HG03460 (cell line): Measurements from ENCODE around the gene BRWD1.

Source experiments
- ATAC-seq: cut with Tn5 transposase; IDR thresholded peaks from one replicate; pipeline ENCODE4 v1.9.1; 2021; ENCODE audit not compliant: unreplicated experiment

Gene BRWD1

GRCh38 chr21:39204134-39204533 lies 109.3 kb downstream of the BRWD1 start:
- ATAC-seq, result no peak

GRCh38 chr21:39198800-39199199 lies 114.6 kb downstream of the BRWD1 start:
- no peak for ATAC-seq

GRCh38 chr21:39197448-39198233 lies 115.8 kb downstream of the BRWD1 start:
- ATAC-seq, result no peak

- no peak for ATAC-seq
Observed at GRCh38 chr21:39196838-39197237, 116.6 kb downstream of the BRWD1 start.

GRCh38 chr21:39196310-39196709 lies 117.1 kb downstream of the BRWD1 start:
- no peak for ATAC-seq

DNA sequence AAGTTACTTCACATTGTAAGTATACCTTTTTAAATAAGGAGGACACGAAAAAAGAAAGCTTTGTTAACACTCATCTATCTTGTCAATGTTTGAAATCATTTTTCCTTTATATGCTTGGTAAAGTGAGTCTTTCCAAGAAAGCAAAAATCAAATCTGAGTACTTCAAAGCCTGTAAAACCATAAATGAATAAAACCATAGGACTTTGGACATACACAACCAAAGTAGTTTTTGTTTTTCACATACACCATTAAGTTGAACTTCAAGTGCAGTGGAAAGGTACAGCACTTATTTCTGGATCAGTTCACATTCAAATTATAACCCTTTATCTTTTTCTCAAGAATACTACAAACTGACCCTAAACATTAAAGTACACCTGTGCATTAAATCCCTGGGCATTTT lies 120.1 kb downstream of the BRWD1 start:
- ATAC-seq, result no peak

DNA sequence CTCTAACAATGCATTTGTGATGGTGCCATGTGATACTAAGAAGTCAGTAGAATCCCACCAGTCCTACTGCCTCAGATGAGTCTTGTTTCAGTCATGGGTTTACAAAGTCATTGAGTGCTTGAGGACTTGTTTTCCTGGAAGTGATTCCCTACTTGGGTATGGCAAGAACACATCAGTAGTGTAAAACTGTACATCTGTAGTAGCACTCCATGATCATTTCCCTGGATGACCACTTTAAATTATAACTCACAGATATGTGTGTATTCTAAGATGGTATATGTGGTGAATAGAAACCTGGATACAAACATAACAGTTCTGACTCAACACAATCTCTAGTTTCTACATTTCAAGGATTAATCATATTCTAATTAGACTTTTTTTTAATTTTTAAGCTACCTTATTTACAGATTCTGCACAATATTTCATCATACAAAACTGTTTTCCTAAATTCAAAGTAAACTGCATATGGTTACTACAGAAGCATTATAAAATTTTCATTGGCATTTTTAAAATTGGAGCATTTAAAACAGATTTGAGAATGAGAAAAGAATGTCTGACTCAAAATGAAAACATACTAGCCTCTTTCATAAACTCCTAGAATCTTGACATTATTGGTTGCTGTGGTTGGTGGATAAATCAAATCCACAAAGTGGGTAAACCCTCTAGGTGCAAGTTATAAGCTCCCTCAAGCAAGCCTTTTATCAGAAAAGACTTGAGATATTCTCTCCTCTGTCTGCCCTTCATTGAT lies 123.4 kb downstream of the BRWD1 start:
- ATAC-seq, result no peak

DNA sequence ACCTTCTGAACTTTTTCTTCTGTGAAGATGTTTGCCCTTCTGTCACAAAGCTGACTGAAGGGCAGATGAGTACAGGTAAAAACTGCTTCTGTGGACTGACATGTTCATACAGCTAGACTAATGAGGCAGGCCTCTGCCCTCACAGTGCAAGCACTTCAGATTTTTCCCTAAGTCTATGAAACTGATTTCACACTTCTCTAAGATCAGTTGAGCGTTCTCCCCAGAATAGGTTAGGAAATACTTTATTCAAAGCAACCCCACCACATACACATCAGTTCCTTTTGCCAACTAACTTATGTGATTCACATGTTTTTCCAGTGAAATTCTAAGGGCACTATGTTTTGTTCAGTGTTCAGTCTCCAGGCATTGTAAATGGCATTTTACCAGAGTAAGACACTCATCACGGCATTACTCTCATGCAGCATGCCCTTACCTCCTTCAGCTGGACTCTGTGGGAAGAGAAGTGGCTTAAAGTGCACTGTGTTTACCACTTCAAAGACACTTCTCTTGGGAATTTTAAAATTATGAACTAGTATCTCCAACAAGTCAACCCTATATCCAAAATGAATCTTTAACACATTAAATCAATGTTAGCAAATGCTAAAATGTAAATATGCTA lies 124.8 kb downstream of the BRWD1 start:
- no peak for ATAC-seq

DNA sequence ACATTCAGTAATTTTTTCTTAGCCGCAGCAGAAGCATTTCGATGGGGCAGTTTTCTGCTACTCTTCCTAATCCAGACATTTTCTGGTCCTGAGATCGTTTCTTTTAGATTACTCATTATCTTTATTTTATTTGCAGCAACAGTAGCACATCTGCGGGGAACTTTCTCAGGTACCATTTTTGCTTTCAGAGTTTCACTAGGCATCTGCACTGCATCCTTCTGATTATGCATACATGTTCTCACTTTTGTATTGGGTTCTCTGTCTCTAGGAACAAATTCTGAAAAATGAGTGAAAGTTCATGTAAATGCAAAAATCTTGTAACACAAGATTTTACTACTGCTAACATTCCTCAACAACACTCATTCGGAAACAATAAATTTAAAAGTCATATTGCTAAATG lies 126.3 kb downstream of the BRWD1 start:
- no peak for ATAC-seq

- no peak for ATAC-seq
Observed at GRCh38 chr21:39186676-39187075, 126.8 kb downstream of the BRWD1 start.

DNA sequence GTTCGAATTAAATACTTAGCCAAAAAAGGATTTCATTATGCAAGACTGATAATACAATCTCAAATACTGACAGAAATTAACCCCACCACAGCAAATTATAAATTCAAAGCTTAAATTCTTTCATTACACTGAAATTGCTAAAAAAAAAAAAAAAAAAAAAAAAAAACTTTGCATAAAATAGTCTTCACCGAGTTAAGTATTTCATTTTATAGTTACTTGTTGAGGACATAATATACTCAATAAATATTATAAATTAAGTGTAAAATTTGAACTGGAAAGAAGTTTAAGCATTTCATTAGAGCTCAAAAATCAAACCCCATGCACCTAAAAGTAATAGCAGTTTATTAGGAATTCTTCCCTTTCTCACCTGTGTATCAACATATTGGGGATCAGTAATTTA lies 128.3 kb downstream of the BRWD1 start:
- ATAC-seq, result no peak

- ATAC-seq, result no peak
Observed at GRCh38 chr21:39184050-39184980, 129.1 kb downstream of the BRWD1 start.

DNA sequence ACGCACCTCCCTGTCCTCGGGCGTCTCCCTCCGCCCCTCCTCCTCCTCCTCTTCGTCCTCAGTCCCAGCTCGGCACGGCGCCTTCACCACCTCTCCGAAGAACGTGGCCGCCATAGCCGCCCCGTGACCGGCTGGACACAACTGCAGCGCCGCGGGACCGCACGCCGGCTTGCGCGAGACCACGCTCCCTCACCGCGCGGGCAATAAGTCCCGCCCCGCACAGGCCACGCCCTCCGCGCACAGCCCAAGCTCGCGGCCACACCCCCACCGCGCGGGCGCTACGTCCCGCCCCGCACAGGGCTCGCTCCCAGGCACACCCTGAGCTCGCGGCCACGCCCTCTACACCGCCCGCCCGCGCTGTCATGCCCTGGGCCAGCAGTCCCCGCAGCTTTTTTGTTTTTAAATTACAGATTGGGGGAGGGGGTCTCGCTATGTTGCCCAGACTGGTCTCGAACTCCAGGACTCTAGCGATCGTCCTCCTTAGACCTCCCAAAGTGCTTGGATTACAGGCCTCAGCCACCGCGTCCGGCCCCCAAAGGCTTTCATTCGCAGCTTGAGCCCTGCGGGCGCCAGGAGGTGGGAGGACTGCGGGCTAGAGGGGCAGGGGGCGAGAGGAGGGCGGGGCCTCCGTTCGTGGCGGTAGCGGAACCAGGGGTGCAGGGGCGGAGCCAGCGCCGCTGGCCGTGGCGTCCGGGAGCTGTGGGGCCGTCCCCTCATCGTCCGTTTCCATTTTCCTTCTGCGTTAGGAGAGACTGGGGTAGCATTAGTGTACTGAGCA lies 130.0 kb downstream of the BRWD1 start, which contains the start of gene PSMG1:
PSMG1 (minus strand) TSS at position 180 of the 778 bp plus-strand sequence; CDS start at position 114, 66 bp downstream.
- ATAC-seq, result peak; percentile 81

DNA sequence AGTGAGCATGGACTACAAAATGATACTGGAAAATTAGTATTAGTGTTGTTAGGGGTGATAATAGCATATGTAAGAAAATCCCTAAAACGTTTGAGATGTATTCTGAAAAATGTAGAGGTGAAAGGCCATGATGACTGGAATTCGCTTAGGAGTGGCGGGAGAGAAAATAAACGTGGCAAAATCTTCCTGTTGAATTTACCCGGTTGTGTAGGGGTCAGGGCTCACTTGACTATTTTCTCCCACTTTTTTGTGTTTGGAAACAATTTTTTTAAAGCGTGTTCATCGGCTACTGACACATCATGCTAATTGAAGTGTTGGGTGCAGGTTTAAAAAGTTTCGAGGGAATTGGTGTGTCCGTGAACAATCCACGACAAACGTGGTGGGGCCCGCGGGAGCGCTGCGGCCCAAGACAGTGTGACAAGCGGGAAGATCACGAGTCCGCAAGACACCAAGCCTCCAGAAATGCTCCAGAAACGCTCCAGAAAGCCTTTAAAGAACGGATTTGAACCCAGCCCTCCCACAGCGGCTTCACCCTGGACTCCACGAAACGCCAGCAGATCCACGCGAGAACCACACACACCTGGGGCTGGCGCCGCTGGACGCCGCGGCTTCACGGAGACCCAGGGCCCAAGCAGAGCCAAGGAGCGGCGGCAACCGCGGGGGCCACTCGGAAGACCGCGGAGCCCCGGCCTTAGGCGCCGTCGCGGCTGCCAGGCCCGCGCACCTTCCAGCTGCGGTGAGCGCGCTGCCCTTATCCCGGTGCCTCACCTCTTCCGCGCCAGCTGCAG lies 130.8 kb downstream of the BRWD1 start:
- ATAC-seq, result peak; percentile 30

DNA sequence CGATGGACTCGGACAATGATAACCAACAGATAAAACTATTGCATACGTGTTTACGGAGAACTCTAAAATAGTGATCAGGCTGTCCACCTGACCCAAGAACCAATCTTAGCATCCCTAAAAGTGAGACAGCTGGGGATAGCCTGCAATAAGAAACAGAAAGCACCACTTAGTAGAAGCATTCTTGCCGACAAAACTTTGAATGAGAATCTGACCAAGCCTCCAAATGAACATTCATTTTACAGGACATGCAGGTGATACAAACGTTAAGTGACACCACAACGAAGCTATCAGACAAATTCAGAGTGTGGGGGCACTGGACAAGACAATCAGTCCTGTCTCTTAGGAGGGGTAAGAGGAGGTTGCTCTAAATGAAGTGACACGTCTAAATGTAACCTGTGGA lies 131.4 kb downstream of the BRWD1 start:
- ATAC-seq, result no peak

DNA sequence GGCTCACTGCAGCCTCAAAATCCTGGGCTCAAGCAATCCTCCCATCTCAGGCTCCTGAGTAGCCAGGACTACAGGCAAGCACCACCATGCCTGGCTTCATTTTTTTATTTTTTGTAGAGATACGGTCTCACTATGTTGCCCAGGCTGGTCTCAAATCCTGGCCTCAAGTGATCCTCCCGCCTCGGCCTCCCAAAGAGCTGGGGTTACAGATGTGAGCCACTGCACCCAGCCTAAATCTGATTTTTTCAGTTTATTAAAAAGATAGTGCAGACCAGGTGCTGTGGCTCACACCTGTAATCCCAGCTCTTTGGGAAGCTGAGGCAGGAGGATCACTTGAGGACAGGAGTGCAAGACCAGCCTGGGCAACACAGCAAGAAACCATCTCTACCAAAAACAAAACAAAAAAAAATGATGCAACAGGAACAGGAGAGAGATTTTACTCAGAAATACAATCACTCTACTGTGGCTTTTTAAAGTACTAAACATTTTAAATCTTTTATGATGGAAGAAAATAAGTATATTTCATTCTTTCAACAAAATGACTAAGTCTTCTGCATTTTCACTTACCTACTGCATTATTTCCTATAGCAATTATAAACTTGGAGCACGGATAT lies 132.1 kb downstream of the BRWD1 start:
- no peak for ATAC-seq

- no peak for ATAC-seq
Observed at GRCh38 chr21:39180429-39181019, 132.9 kb downstream of the BRWD1 start.

DNA sequence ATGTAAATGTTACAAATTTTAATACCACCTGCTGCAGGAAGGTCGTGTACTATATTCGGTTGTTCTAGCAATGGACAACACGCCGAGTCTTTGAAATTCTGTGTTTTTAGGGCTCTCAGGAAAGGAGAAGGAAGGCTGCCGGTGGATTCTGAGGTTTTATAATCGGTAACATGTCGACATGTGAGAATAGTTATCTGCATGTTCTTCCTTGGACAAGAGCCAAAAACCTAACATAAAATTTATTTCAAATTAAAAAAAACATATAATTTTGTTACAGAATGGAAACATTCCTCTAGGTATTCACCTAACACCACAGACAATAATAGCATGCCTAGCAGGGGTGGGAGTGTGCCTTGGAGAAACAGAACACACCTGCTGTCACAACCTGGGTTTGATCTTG lies 135.0 kb downstream of the BRWD1 start:
- no peak for ATAC-seq
